ENCODE results near the gene MARCO.

MARCO gene, protein sequence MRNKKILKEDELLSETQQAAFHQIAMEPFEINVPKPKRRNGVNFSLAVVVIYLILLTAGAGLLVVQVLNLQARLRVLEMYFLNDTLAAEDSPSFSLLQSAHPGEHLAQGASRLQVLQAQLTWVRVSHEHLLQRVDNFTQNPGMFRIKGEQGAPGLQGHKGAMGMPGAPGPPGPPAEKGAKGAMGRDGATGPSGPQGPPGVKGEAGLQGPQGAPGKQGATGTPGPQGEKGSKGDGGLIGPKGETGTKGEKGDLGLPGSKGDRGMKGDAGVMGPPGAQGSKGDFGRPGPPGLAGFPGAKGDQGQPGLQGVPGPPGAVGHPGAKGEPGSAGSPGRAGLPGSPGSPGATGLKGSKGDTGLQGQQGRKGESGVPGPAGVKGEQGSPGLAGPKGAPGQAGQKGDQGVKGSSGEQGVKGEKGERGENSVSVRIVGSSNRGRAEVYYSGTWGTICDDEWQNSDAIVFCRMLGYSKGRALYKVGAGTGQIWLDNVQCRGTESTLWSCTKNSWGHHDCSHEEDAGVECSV

DNA sequence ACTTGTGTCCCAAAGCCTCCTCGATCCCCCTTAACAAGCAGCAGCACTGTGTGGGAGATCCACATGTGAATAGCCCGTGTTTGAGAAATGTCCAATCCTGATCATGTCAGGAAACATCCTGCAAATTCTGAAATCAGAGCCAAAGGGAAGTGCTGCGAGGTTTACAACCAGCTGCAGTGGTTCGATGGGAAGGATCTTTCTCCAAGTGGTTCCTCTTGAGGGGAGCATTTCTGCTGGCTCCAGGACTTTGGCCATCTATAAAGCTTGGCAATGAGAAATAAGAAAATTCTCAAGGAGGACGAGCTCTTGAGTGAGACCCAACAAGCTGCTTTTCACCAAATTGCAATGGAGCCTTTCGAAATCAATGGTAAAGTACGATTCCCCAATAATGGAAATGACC, at the start of gene MARCO:
Gene MARCO, plus strand, starts transcription at position 164 of the 400 bp plus-strand sequence. Its CDS starts 107 bp downstream, at position 271.
- H3K27ac ChIP-seq (ENCODE audit: low read depth, low read length) = no peak within 1 kb of the TSS
- no peaks in the 10 kb centered on the region for H3K9me3 ChIP-seq (ENCODE audit: low read length)
- no peak within 1 kb of the TSS for H3K4me3 ChIP-seq (ENCODE audit: low read depth in 1 of 2, low read length in 2 of 2)
- no peaks in the 10 kb centered on the region for H3K27me3 ChIP-seq (ENCODE audit: control insufficient read depth in 1 of 2, insufficient read depth in 2 of 2, low read length in 2 of 2)
- no peaks in the 10 kb centered on the region for H3K4me1 ChIP-seq (ENCODE audit: insufficient read depth, low read length)
- no peaks in the 10 kb centered on the region for H3K36me3 ChIP-seq (ENCODE audit: insufficient read depth, low read length)
- no peak within 1 kb of the TSS for H3K9ac ChIP-seq (ENCODE audit: low read length)

- peaks cover 4% of the 10 kb centered on the region for H3K9me3 ChIP-seq (ENCODE audit: low read length)
- H3K9ac ChIP-seq (ENCODE audit: low read length) = no peak overlapping the region
- H3K36me3 ChIP-seq (ENCODE audit: insufficient read depth, low read length) = no peaks in the 10 kb centered on the region
- H3K4me1 ChIP-seq (ENCODE audit: insufficient read depth, low read length) = no peaks in the 10 kb centered on the region
- H3K27ac ChIP-seq (ENCODE audit: low read depth, low read length) = no peak overlapping the region
- H3K4me3 ChIP-seq (ENCODE audit: low read depth in 1 of 2, low read length in 2 of 2) = no peak overlapping the region
- no peaks in the 10 kb centered on the region for H3K27me3 ChIP-seq (ENCODE audit: control insufficient read depth in 1 of 2, insufficient read depth in 2 of 2, low read length in 2 of 2)
These were observed 48.9 kb upstream of the MARCO start for GRCh38 chr2:118893100-118893499.

DNA sequence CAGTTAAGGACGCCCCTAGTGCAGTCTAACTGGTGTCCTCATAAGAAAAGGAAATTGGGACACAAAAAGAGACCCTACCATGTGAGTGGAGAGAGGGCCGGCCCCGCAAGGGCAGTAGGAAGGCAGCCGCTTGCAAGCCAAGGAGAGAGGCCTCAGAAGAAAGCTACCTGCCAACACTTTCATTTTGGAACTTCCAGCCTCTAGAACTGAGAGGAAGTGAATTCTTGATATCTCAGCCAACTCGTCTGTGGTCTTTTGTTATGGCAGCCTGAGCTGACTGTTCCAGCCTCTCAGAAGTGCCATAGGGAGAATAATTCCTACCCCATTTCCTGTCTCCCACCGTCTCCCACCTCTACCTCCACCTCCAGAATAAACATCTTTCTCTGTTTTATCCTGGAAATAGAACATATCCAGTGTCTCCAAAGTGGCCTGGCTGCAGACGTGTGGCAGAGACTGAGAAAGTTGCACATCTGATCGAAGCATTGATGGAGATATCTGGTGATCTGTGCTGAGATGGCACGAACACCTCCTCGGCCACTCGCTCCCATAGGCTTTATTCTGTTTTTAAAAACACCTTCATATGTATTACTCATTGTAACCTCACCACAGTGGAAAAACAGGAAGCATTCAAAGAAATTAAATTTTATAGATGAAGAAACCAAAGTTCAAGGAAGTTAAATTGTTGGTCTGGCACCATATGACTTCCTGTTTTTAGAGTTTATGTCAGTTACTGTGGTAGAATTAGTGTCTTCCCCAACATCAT, 39.5 kb upstream of the MARCO start:
- no peak overlapping the region for H3K9ac ChIP-seq (ENCODE audit: low read length)

GRCh38 chr2:118903029-118903351, 39.0 kb upstream of the MARCO start:
- Histone ChIP-seq H3K36me3 (ENCODE audit: insufficient read depth, low read length) (no peaks in the 10 kb centered on the region), H3K27ac (ENCODE audit: low read depth, low read length) (no peak overlapping the region), H3K4me3 (ENCODE audit: low read depth in 1 of 2, low read length in 2 of 2) (no peak overlapping the region), H3K27me3 (ENCODE audit: control insufficient read depth in 1 of 2, insufficient read depth in 2 of 2, low read length in 2 of 2) (no peaks in the 10 kb centered on the region), H3K9me3 (ENCODE audit: low read length) (no peaks in the 10 kb centered on the region), H3K4me1 (ENCODE audit: insufficient read depth, low read length) (no peaks in the 10 kb centered on the region), H3K9ac (ENCODE audit: low read length) (no peak overlapping the region)

More for the DNA sequence above, 39.5 kb upstream of the MARCO start:
- H3K4me1 ChIP-seq (ENCODE audit: insufficient read depth, low read length) = no peaks in the 10 kb centered on the region
- H3K36me3 ChIP-seq (ENCODE audit: insufficient read depth, low read length) = no peaks in the 10 kb centered on the region
- H3K27me3 ChIP-seq (ENCODE audit: control insufficient read depth in 1 of 2, insufficient read depth in 2 of 2, low read length in 2 of 2) = no peaks in the 10 kb centered on the region
- no peaks in the 10 kb centered on the region for H3K9me3 ChIP-seq (ENCODE audit: low read length)
- H3K4me3 ChIP-seq (ENCODE audit: low read depth in 1 of 2, low read length in 2 of 2) = no peak overlapping the region
- H3K27ac ChIP-seq (ENCODE audit: low read depth, low read length) = no peak overlapping the region

- no peaks in the 10 kb centered on the region for H3K36me3 ChIP-seq (ENCODE audit: insufficient read depth, low read length)
- H3K4me3 ChIP-seq (ENCODE audit: low read depth in 1 of 2, low read length in 2 of 2) = no peak overlapping the region
- H3K9me3 ChIP-seq (ENCODE audit: low read length) = no peaks in the 10 kb centered on the region
- H3K27ac ChIP-seq (ENCODE audit: low read depth, low read length) = no peak overlapping the region
- no peak overlapping the region for H3K9ac ChIP-seq (ENCODE audit: low read length)
- H3K4me1 ChIP-seq (ENCODE audit: insufficient read depth, low read length) = no peaks in the 10 kb centered on the region
- H3K27me3 ChIP-seq (ENCODE audit: control insufficient read depth in 1 of 2, insufficient read depth in 2 of 2, low read length in 2 of 2) = no peaks in the 10 kb centered on the region
These were observed 38.2 kb upstream of the MARCO start for GRCh38 chr2:118903551-118904479.

- H3K9me3 ChIP-seq (ENCODE audit: low read length) = no peaks in the 10 kb centered on the region
- no peaks in the 10 kb centered on the region for H3K27me3 ChIP-seq (ENCODE audit: control insufficient read depth in 1 of 2, insufficient read depth in 2 of 2, low read length in 2 of 2)
- no peak overlapping the region for H3K4me3 ChIP-seq (ENCODE audit: low read depth in 1 of 2, low read length in 2 of 2)
- H3K36me3 ChIP-seq (ENCODE audit: insufficient read depth, low read length) = no peaks in the 10 kb centered on the region
- no peak overlapping the region for H3K27ac ChIP-seq (ENCODE audit: low read depth, low read length)
- H3K9ac ChIP-seq (ENCODE audit: low read length) = no peak overlapping the region
- H3K4me1 ChIP-seq (ENCODE audit: insufficient read depth, low read length) = no peaks in the 10 kb centered on the region
These were observed 36.8 kb upstream of the MARCO start for GRCh38 chr2:118905206-118905605.

DNA sequence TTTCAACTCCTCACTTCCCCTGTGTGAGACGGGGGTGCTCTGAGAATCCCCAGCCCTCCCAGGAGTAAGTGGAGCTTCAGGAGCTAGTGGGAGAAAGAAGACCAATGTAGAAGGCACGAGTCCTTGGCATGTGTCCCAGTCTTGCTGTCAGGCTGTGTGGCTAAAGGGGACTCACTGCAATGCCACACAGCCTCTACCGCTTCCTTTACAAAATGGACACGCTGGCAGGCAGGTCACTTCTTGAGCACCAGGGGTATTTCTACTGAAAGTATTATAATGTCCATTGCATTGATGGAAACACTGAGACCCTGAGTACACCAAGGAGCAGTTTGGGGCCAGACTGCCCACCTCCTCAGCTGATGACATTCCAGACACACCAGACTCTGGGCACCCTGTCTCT, 35.8 kb upstream of the MARCO start:
- no peak overlapping the region for H3K9ac ChIP-seq (ENCODE audit: low read length)
- no peak overlapping the region for H3K4me3 ChIP-seq (ENCODE audit: low read depth in 1 of 2, low read length in 2 of 2)
- no peaks in the 10 kb centered on the region for H3K36me3 ChIP-seq (ENCODE audit: insufficient read depth, low read length)
- H3K27me3 ChIP-seq (ENCODE audit: control insufficient read depth in 1 of 2, insufficient read depth in 2 of 2, low read length in 2 of 2) = no peaks in the 10 kb centered on the region
- H3K4me1 ChIP-seq (ENCODE audit: insufficient read depth, low read length) = no peaks in the 10 kb centered on the region
- no peaks in the 10 kb centered on the region for H3K9me3 ChIP-seq (ENCODE audit: low read length)
- no peak overlapping the region for H3K27ac ChIP-seq (ENCODE audit: low read depth, low read length)

DNA sequence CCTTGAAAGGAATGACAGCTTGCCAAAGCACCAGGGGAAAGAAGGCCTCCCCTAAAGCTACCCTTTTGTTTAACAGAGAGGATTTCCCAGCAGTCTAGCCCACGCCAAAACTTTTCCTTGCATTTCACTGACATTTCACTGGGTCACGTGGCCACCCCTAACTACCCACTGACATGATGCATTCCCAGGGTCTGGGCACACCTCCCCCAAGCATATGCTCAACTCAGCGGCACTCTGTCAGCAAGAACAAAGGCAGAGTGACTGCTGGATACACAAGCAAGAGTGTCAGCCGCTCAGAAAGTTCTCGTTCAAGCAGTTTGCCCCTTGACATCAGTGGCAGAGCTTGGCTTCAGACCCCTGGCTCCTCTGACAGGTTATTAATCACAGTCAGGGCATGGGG, 34.2 kb upstream of the MARCO start:
- Histone ChIP-seq H3K9ac (ENCODE audit: low read length) (no peak overlapping the region), H3K36me3 (ENCODE audit: insufficient read depth, low read length) (no peaks in the 10 kb centered on the region), H3K4me3 (ENCODE audit: low read depth in 1 of 2, low read length in 2 of 2) (no peak overlapping the region), H3K9me3 (ENCODE audit: low read length) (no peaks in the 10 kb centered on the region), H3K27ac (ENCODE audit: low read depth, low read length) (no peak overlapping the region), H3K27me3 (ENCODE audit: control insufficient read depth in 1 of 2, insufficient read depth in 2 of 2, low read length in 2 of 2) (no peaks in the 10 kb centered on the region), H3K4me1 (ENCODE audit: insufficient read depth, low read length) (no peaks in the 10 kb centered on the region)

- Histone ChIP-seq H3K27me3 (ENCODE audit: control insufficient read depth in 1 of 2, insufficient read depth in 2 of 2, low read length in 2 of 2) (no peaks in the 10 kb centered on the region), H3K4me1 (ENCODE audit: insufficient read depth, low read length) (no peaks in the 10 kb centered on the region), H3K36me3 (ENCODE audit: insufficient read depth, low read length) (no peaks in the 10 kb centered on the region), H3K27ac (ENCODE audit: low read depth, low read length) (no peak overlapping the region), H3K9ac (ENCODE audit: low read length) (no peak overlapping the region), H3K4me3 (ENCODE audit: low read depth in 1 of 2, low read length in 2 of 2) (no peak overlapping the region), H3K9me3 (ENCODE audit: low read length) (no peaks in the 10 kb centered on the region)
These were observed 32.8 kb upstream of the MARCO start for GRCh38 chr2:118909191-118909590.

- Histone ChIP-seq H3K9me3 (ENCODE audit: low read length) (no peaks in the 10 kb centered on the region), H3K4me1 (ENCODE audit: insufficient read depth, low read length) (no peaks in the 10 kb centered on the region), H3K36me3 (ENCODE audit: insufficient read depth, low read length) (no peaks in the 10 kb centered on the region), H3K9ac (ENCODE audit: low read length) (no peak overlapping the region), H3K4me3 (ENCODE audit: low read depth in 1 of 2, low read length in 2 of 2) (no peak overlapping the region), H3K27me3 (ENCODE audit: control insufficient read depth in 1 of 2, insufficient read depth in 2 of 2, low read length in 2 of 2) (no peaks in the 10 kb centered on the region), H3K27ac (ENCODE audit: low read depth, low read length) (no peak overlapping the region)
These were observed 30.7 kb upstream of the MARCO start for GRCh38 chr2:118911166-118911856.
